GM23338 (cell line): ENCODE measurements around the gene EGFL6. TPM values are rescaled to one million over a fixed set of nuclear protein-coding genes. Genes with fewer than 3 reads are reported as not detected.

ENCODE experiments used
- ATAC-seq: fragments of 200-7000 bp; cut with Tn5 transposase; 3 replicates; pipeline ENCODE4 v1.9.1; 2020
- DNase-seq: peaks from one replicate; pipeline ENCODE4 v3.0.0-alpha.2; 2015; ENCODE audit warnings: low spot score
- H2AFZ ChIP-seq: fragments of 200-600 bp; sonication (generic); 2 replicates; pipeline ENCODE4 v1.8.0; 2016; ENCODE audit warnings: antibody characterized with exemption, mild to moderate bottlenecking, moderate library complexity
- H3F3A ChIP-seq: fragments of 200-600 bp; sonication (generic); replicated peaks from 2 replicates; pipeline ENCODE4 v1.8.0; 2017; ENCODE audit warnings: antibody characterized with exemption, mixed run types, low read depth
- H3K27ac ChIP-seq: fragments of 200-600 bp; sonication (generic); 2 replicates; pipeline ENCODE4 v1.6.1; 2016; ENCODE audit warnings: low read depth
- H3K27me3 ChIP-seq: fragments of 200-600 bp; sonication (generic); 2 replicates; pipeline ENCODE4 v1.8.0; 2016; ENCODE audit warnings: mild to moderate bottlenecking, mixed run types, moderate library complexity; ENCODE audit not compliant: insufficient read depth
- H3K36me3 ChIP-seq: fragments of 200-600 bp; sonication (generic); 2 replicates; pipeline ENCODE4 v1.8.0; 2016; ENCODE audit warnings: mild to moderate bottlenecking; ENCODE audit not compliant: insufficient read depth
- H3K4me1 ChIP-seq: fragments of 200-600 bp; sonication (generic); 2 replicates; pipeline ENCODE4 v1.8.0; 2016; ENCODE audit warnings: mild to moderate bottlenecking, moderate library complexity; ENCODE audit not compliant: insufficient read depth
- H3K4me2 ChIP-seq: fragments of 200-600 bp; sonication (generic); 2 replicates; pipeline ENCODE4 v1.7.1; 2017; ENCODE audit warnings: mixed run types
- H3K4me3 ChIP-seq: fragments of 200-600 bp; sonication (generic); 2 replicates; pipeline ENCODE4 v1.6.1; 2016; ENCODE audit warnings: mixed run types
- H3K79me2 ChIP-seq: fragments of 200-600 bp; sonication (generic); replicated peaks from 2 replicates; pipeline ENCODE4 v1.8.0; 2017; ENCODE audit warnings: mild to moderate bottlenecking; ENCODE audit not compliant: insufficient read depth
- H3K9me2 ChIP-seq: fragments of 200-600 bp; sonication (generic); 2 replicates; pipeline ENCODE4 v1.8.0; 2017; ENCODE audit not compliant: insufficient read depth
- H4K20me1 ChIP-seq: fragments of 200-600 bp; sonication (generic); replicated peaks from 2 replicates; pipeline ENCODE4 v1.8.0; 2017; ENCODE audit warnings: mild to moderate bottlenecking; ENCODE audit not compliant: insufficient read depth
- H3K27ac Mint-ChIP-seq: 2 replicates; pipeline ENCODE4 v1.8.0; 2020; ENCODE audit warnings: inconsistent platforms, mild to moderate bottlenecking, moderate library complexity, mixed read lengths
- H3K27me3 Mint-ChIP-seq: 3 replicates; pipeline ENCODE4 v1.8.0; 2022; ENCODE audit warnings: low read depth, mild to moderate bottlenecking, moderate library complexity, mixed read lengths, inconsistent platforms; ENCODE audit not compliant: insufficient read depth, poor library complexity
- H3K36me3 Mint-ChIP-seq: 3 replicates; pipeline ENCODE4 v1.8.0; 2021; ENCODE audit warnings: low read depth, mild to moderate bottlenecking, inconsistent platforms, moderate library complexity, mixed read lengths
- H3K4me1 Mint-ChIP-seq: 3 replicates; pipeline ENCODE4 v1.8.0; 2020; ENCODE audit warnings: mild to moderate bottlenecking, inconsistent platforms, mixed read lengths
- H3K4me3 Mint-ChIP-seq: 3 replicates; pipeline ENCODE4 v1.8.0; 2021; ENCODE audit warnings: moderate library complexity, mild to moderate bottlenecking, inconsistent platforms, mixed read lengths
- H3K9me3 Mint-ChIP-seq: 3 replicates; pipeline ENCODE4 v1.8.0; 2020; ENCODE audit warnings: moderate library complexity, mild to moderate bottlenecking, inconsistent platforms, mixed read lengths
- CREB1 ChIP-seq: fragments of 250-450 bp; sonication (Bioruptor Pico); IDR thresholded peaks from 2 replicates; pipeline ENCODE4 v1.5.0; 2020; ENCODE audit warnings: low read depth, mild to moderate bottlenecking, moderate library complexity
- EZH2 ChIP-seq: fragments of 200-600 bp; sonication (generic); IDR thresholded peaks from one replicate; pipeline ENCODE4 v1.8.0; 2017; ENCODE audit warnings: antibody characterized with exemption, mild to moderate bottlenecking, low read depth; ENCODE audit not compliant: unreplicated experiment
- EZH2phosphoT487 ChIP-seq: fragments of 200-600 bp; sonication (generic); IDR thresholded peaks from one replicate; pipeline ENCODE4 v1.8.1; 2018; ENCODE audit warnings: antibody characterized with exemption; ENCODE audit not compliant: unreplicated experiment
- JUNB ChIP-seq: IDR thresholded peaks from one replicate; pipeline ENCODE4 v1.6.1; 2016; ENCODE audit warnings: antibody characterized with exemption; ENCODE audit not compliant: unreplicated experiment
- NANOG ChIP-seq: IDR thresholded peaks from 2 replicates; pipeline ENCODE4 v1.6.1; 2016; ENCODE audit warnings: antibody characterized with exemption, borderline replicate concordance
- POLR2AphosphoS5 ChIP-seq: IDR thresholded peaks from 2 replicates; pipeline ENCODE4 v1.6.1; 2016; ENCODE audit warnings: antibody characterized with exemption, low read depth
- STAT1 ChIP-seq: IDR thresholded peaks from one replicate; pipeline ENCODE4 v1.6.1; 2016; ENCODE audit warnings: antibody characterized with exemption; ENCODE audit not compliant: unreplicated experiment
- ZNF114 ChIP-seq: fragments of 250-450 bp; sonication (Bioruptor Pico); IDR thresholded peaks from 2 replicates; pipeline ENCODE4 v1.5.0; 2020; ENCODE audit warnings: mild to moderate bottlenecking, moderate library complexity
- polyA plus RNA-seq: library from polyadenylated mRNA; unstranded; fragments of >200 nt; fragmentation: Nextera tagmentation; extraction: Ambion mirVana; gene quantifications from 2 replicates; pipeline ENCODE4 v1.2.1, GENCODE V29; 2016
- total RNA-seq: library from RNA; depleted of rRNA; stranded (reverse); fragments of >200 nt; shearing (Covaris generic); gene quantifications from 2 replicates; pipeline ENCODE4 v1.2.3, GENCODE V29; 2014
- TF ChIP-seq, protein P1 (sequence below): IDR thresholded peaks from 2 replicates; pipeline ENCODE4 v1.6.1; 2016; ENCODE audit warnings: antibody characterized with exemption
- TF ChIP-seq, protein P2 (sequence below): fragments of 250-450 bp; sonication (Bioruptor Pico); IDR thresholded peaks from 2 replicates; pipeline ENCODE4 v1.5.0; 2020; ENCODE audit warnings: mild to moderate bottlenecking, moderate library complexity
- TF ChIP-seq, protein P3 (sequence below), 2 experiments: fragments of 200-600 bp in 1 of 2; sonication (generic) in 1 of 2; conservative IDR thresholded peaks; 2 replicates each; pipeline versions ENCODE4 v1.5.1 to v1.6.1; 2016 to 2017; ENCODE audit warnings: antibody characterized with exemption in 2 of 2, low read depth in 2 of 2, mild to moderate bottlenecking in 2 of 2, moderate library complexity in 1 of 2
- TF ChIP-seq, protein P4 (sequence below): IDR thresholded peaks from one replicate; pipeline ENCODE4 v1.6.1; 2018; ENCODE audit warnings: antibody characterized with exemption; ENCODE audit not compliant: unreplicated experiment

The EGFL6 gene
- total and polyA plus RNA-seq, 2 experiments from 2014 or later: 1.2 to 2.6 TPM

DNA sequence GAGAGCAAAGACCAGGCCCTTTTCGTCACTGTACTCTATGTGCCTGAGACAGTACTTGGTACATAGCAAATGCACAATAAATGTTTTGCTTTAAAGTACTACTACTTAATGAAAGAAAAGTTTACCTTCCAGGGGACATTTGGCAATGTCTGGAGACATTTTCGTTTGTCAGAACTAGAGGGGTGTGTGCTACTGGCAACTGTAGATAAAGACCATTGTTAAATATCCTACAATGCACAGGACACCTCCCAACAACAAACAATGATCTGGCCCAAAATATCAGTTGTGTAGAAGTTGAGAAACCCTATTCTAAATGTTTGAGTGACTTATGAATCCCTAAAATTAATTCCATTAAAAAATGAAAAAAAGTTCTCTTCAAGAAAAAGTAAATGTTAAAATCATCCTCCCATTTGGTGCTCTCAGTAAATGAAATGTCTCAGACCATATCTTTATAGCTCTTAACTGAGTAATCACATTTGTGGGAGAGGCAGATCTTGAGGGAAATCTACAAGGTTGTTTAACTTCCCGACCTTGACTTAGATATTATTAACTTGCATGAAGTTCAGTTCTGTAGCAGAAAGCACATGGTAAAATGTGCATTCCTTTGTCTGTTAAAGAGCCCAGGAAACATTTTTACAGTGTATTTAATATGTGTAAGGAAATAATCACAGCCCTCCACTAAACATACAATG is 18.5 kb downstream of the EGFL6 start:
- Histone ChIP-seq H3K4me1 (no peaks in the 10 kb centered on the region), H3F3A (no peaks in the 10 kb centered on the region), H3K4me3 (no peak overlapping the region), H3K4me2 (no peak overlapping the region), H3K27ac (no peak overlapping the region), H3K9me2 (no peaks in the 10 kb centered on the region; the same call in 1 of the 2 replicates), H3K79me2 (no peaks in the 10 kb centered on the region), H3K36me3 (no peaks in the 10 kb centered on the region), H2AFZ (no peak overlapping the region), H3K27me3 (no peaks in the 10 kb centered on the region), H4K20me1 (no peaks in the 10 kb centered on the region)
- Mint-ChIP-seq H3K36me3 (no peaks in the 10 kb centered on the region), H3K4me1 (no peaks in the 10 kb centered on the region; the same call in 2 of the 3 replicates), H3K27ac (no peak overlapping the region), H3K4me3 (no peak overlapping the region), H3K9me3 (no peaks in the 10 kb centered on the region), H3K27me3 (no peaks in the 10 kb centered on the region)
- ATAC-seq (no peak), DNase-seq (no peak)
- TF ChIP-seq EZH2phosphoT487 (no peak), JUNB (no peak), NANOG (no peak), ZNF114 (CRISPR knock-in tag) (no peak), CREB1 (CRISPR knock-in tag) (no peak), POLR2AphosphoS5 (no peak), EZH2 (no peak), STAT1 (no peak)
- TF ChIP-seq, protein P1, sequence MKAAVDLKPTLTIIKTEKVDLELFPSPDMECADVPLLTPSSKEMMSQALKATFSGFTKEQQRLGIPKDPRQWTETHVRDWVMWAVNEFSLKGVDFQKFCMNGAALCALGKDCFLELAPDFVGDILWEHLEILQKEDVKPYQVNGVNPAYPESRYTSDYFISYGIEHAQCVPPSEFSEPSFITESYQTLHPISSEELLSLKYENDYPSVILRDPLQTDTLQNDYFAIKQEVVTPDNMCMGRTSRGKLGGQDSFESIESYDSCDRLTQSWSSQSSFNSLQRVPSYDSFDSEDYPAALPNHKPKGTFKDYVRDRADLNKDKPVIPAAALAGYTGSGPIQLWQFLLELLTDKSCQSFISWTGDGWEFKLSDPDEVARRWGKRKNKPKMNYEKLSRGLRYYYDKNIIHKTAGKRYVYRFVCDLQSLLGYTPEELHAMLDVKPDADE: no peak
- TF ChIP-seq, protein P2, sequence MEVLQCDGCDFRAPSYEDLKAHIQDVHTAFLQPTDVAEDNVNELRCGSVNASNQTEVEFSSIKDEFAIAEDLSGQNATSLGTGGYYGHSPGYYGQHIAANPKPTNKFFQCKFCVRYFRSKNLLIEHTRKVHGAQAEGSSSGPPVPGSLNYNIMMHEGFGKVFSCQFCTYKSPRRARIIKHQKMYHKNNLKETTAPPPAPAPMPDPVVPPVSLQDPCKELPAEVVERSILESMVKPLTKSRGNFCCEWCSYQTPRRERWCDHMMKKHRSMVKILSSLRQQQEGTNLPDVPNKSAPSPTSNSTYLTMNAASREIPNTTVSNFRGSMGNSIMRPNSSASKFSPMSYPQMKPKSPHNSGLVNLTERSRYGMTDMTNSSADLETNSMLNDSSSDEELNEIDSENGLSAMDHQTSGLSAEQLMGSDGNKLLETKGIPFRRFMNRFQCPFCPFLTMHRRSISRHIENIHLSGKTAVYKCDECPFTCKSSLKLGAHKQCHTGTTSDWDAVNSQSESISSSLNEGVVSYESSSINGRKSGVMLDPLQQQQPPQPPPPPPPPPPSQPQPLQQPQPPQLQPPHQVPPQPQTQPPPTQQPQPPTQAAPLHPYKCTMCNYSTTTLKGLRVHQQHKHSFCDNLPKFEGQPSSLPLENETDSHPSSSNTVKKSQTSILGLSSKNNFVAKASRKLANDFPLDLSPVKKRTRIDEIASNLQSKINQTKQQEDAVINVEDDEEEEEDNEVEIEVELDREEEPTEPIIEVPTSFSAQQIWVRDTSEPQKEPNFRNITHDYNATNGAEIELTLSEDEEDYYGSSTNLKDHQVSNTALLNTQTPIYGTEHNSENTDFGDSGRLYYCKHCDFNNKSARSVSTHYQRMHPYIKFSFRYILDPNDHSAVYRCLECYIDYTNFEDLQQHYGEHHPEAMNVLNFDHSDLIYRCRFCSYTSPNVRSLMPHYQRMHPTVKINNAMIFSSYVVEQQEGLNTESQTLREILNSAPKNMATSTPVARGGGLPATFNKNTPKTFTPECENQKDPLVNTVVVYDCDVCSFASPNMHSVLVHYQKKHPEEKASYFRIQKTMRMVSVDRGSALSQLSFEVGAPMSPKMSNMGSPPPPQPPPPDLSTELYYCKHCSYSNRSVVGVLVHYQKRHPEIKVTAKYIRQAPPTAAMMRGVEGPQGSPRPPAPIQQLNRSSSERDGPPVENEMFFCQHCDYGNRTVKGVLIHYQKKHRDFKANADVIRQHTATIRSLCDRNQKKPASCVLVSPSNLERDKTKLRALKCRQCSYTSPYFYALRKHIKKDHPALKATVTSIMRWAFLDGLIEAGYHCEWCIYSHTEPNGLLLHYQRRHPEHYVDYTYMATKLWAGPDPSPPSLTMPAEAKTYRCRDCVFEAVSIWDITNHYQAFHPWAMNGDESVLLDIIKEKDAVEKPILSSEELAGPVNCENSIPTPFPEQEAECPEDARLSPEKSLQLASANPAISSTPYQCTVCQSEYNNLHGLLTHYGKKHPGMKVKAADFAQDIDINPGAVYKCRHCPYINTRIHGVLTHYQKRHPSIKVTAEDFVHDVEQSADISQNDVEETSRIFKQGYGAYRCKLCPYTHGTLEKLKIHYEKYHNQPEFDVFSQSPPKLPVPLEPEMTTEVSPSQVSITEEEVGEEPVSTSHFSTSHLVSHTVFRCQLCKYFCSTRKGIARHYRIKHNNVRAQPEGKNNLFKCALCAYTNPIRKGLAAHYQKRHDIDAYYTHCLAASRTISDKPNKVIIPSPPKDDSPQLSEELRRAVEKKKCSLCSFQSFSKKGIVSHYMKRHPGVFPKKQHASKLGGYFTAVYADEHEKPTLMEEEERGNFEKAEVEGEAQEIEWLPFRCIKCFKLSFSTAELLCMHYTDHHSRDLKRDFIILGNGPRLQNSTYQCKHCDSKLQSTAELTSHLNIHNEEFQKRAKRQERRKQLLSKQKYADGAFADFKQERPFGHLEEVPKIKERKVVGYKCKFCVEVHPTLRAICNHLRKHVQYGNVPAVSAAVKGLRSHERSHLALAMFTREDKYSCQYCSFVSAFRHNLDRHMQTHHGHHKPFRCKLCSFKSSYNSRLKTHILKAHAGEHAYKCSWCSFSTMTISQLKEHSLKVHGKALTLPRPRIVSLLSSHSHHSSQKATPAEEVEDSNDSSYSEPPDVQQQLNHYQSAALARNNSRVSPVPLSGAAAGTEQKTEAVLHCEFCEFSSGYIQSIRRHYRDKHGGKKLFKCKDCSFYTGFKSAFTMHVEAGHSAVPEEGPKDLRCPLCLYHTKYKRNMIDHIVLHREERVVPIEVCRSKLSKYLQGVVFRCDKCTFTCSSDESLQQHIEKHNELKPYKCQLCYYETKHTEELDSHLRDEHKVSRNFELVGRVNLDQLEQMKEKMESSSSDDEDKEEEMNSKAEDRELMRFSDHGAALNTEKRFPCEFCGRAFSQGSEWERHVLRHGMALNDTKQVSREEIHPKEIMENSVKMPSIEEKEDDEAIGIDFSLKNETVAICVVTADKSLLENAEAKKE (CRISPR knock-in tag): no peak
- TF ChIP-seq, protein P3, sequence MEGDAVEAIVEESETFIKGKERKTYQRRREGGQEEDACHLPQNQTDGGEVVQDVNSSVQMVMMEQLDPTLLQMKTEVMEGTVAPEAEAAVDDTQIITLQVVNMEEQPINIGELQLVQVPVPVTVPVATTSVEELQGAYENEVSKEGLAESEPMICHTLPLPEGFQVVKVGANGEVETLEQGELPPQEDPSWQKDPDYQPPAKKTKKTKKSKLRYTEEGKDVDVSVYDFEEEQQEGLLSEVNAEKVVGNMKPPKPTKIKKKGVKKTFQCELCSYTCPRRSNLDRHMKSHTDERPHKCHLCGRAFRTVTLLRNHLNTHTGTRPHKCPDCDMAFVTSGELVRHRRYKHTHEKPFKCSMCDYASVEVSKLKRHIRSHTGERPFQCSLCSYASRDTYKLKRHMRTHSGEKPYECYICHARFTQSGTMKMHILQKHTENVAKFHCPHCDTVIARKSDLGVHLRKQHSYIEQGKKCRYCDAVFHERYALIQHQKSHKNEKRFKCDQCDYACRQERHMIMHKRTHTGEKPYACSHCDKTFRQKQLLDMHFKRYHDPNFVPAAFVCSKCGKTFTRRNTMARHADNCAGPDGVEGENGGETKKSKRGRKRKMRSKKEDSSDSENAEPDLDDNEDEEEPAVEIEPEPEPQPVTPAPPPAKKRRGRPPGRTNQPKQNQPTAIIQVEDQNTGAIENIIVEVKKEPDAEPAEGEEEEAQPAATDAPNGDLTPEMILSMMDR (conservative IDR thresholded peaks at IDR 0.05; ENCODE audit: low read depth in 2 of 2): no peak
- TF ChIP-seq, protein P4, sequence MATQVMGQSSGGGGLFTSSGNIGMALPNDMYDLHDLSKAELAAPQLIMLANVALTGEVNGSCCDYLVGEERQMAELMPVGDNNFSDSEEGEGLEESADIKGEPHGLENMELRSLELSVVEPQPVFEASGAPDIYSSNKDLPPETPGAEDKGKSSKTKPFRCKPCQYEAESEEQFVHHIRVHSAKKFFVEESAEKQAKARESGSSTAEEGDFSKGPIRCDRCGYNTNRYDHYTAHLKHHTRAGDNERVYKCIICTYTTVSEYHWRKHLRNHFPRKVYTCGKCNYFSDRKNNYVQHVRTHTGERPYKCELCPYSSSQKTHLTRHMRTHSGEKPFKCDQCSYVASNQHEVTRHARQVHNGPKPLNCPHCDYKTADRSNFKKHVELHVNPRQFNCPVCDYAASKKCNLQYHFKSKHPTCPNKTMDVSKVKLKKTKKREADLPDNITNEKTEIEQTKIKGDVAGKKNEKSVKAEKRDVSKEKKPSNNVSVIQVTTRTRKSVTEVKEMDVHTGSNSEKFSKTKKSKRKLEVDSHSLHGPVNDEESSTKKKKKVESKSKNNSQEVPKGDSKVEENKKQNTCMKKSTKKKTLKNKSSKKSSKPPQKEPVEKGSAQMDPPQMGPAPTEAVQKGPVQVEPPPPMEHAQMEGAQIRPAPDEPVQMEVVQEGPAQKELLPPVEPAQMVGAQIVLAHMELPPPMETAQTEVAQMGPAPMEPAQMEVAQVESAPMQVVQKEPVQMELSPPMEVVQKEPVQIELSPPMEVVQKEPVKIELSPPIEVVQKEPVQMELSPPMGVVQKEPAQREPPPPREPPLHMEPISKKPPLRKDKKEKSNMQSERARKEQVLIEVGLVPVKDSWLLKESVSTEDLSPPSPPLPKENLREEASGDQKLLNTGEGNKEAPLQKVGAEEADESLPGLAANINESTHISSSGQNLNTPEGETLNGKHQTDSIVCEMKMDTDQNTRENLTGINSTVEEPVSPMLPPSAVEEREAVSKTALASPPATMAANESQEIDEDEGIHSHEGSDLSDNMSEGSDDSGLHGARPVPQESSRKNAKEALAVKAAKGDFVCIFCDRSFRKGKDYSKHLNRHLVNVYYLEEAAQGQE: no peak
